ENCODE results near the gene PMEL.

PMEL gene

DNA sequence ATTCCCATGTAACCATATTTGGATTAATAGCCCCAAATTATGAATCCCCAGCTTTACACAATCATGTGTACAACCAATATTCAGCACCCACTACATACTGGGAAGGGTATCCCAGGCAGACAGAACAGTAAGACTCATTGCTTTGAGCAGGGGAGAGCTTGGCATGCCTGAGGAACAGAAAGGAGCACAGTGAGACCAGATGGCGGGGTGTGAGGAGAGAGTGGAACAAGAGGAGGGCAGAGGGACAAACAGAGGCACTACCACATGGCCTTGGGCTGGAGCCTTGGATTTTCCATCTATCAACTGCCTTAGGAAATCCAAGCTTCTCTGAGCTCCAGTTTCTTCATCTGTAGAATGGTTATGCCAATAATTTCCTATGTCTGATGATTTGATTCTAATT lies 31.1 kb downstream of the PMEL start:
- TF ChIP-seq GATA3 (IDR thresholded peaks at IDR 0.05; ENCODE audit: low read depth, low read length) = no peak
- no peak for TF ChIP-seq GATA2 (IDR thresholded peaks at IDR 0.05; ENCODE audit: low read depth, low read length)

DNA sequence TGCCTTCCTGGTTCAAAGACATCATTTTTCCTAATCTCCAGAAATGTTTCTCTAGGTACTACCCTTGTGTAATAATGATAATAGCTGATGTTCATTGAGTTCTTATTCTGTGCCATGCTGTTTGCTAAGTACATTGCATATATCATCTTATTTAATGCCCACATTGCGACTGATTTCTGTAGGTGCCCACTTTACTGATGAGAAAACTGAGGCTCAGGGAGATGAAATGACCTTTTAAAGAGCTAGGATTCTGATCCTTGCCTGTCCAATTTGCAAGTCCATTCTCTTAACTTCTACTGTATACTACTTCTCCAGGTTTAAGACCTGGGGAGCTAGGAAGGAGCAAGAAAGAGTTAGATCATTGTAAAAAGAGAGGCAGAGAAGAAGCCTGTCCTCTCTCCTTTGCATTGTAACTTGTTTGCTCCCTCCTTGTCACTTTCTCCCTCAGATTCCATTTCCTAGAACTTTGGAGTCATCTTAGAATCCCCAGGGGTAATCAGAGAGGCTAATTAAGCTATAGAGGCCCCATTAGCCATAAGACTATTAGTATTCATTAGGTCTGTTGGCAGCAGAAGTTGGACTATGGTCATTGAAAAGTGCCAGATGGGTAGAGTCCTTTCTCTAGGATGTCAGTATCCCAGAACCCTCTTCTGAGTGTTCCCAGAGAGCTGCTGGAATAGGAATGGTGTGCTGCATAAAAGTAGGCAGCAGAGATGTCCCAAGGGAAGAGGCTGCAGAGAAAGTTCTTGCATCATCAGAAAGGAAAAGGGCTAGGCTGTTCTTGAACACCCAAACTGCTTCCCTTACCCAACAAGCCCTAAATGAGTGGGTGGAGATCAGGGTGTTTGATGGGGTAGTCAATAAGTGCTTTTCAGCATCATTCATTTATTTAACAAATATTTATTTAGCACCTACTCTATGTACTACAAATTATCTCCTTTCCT lies 31.8 kb downstream of the PMEL start:
- TF ChIP-seq GATA2 (IDR thresholded peaks at IDR 0.05; ENCODE audit: low read depth, low read length) (no peak), GATA3 (IDR thresholded peaks at IDR 0.05; ENCODE audit: low read depth, low read length) (no peak)

DNA sequence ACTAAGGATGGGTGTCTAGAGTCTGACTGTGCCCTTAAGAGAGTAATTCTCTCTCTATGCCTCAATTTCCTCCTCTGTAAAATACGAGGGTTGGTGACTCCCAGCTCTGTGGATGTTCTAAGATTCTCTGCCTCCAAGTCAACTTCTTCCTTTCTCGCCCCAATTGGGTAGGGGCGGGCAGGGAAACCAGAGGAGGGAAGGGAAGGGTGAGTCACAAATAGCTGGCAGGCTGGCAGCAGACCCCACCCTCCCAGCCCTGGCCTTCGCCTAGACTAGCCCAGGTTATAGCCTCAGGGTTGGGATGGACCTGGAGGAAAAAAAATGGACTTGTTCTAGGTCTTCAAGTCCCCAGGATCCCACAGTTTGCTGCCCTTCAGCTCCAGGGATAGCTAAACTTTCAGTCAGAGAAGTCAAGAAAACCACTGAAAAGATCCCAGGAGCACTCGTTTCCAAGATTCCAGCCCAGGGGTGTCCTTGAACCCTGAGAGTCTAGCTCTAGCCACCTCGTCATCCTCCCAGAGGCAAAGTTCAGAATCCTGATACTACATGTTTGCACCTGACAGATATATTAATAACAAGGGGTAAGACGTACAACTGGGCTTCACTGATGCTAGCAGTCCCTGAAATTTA lies 32.6 kb downstream of the PMEL start:
- TF ChIP-seq GATA3 (IDR thresholded peaks at IDR 0.05; ENCODE audit: low read depth, low read length) (no peak), GATA2 (IDR thresholded peaks at IDR 0.05; ENCODE audit: low read depth, low read length) (no peak)

DNA sequence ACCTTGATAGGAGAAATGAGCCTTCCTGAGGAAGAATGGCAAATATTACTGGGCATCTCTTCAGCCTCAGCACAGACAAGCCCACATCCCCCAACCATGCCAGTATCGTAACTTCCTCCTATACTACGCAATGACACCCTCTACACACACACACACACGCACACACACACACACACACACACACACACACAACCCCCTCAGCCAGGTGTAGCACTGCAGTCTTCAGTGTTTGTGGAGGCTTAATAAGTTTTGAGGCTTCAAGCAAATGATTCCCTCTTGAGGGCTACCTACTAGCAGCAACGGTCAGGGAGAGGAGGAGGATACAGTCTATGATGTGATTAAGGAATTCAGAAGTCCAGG lies 33.3 kb downstream of the PMEL start:
- TF ChIP-seq GATA2 (IDR thresholded peaks at IDR 0.05; ENCODE audit: low read depth, low read length) (no peak), GATA3 (IDR thresholded peaks at IDR 0.05; ENCODE audit: low read depth, low read length) (no peak)

DNA sequence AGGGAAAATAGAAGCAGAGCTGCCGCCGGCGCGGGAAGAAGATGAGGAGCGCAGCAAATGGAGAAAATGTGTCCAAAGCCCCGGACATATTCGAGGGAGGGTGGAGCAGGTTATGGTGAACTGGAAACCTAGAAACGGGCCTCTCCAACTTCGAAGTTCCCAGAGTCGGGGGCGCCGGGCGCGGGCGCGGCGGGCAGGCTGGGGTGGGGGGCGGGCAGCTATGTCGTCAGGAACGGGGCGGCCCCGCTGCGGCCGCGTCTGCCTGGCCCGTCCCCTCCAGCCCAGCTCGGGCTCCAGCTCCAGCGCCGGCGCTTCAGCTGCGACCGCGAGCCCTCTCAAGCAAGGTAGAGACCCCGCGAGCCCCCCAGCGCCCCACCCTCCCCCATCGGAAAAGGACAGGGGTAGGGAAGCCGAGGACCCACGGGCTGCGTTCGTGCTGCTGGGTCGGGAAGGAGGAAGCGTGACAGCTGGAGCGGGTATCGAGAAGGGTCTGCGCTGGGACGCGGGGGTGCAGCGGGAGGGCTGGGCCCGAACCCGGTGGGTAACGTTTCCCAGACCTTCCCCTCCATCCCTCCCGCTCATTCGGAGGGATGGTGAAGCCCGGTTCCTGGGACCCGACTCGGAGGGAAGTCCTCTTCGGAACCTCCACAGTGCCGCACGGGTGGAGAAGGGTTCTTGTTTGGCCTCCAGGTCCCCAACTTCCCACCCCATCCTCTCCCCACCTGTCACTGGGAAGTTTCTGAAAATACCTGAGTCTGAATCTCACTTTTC lies 33.9 kb downstream of the PMEL start:
- TF ChIP-seq GATA3 (IDR thresholded peaks at IDR 0.05; ENCODE audit: low read depth, low read length) = no peak
- TF ChIP-seq GATA2 (IDR thresholded peaks at IDR 0.05; ENCODE audit: low read depth, low read length) = no peak

DNA sequence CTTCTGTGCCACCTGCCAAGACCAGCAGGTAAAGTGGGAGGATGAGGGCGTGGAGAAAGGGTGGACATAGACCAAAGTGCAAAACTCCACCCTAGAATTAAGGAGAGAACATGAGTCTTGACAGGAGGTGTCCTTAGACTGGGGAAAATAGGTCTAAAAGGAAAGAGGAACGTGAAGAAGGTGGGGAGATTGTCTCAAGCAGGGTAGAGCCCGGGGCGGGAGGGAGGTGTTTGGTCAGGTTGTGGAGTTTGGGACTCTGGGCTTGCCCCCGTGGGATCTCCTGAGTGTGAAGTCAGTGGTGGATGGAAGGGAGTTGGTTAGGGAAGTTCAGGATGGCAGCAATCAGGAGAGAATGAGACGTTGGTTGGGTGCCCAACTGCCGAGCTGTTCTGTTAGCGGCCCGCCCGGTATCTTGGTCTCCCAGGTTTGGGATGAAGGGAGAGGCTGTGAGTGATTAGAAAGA lies 34.5 kb downstream of the PMEL start:
- no peak for TF ChIP-seq GATA3 (IDR thresholded peaks at IDR 0.05; ENCODE audit: low read depth, low read length)
- no peak for TF ChIP-seq GATA2 (IDR thresholded peaks at IDR 0.05; ENCODE audit: low read depth, low read length)

DNA sequence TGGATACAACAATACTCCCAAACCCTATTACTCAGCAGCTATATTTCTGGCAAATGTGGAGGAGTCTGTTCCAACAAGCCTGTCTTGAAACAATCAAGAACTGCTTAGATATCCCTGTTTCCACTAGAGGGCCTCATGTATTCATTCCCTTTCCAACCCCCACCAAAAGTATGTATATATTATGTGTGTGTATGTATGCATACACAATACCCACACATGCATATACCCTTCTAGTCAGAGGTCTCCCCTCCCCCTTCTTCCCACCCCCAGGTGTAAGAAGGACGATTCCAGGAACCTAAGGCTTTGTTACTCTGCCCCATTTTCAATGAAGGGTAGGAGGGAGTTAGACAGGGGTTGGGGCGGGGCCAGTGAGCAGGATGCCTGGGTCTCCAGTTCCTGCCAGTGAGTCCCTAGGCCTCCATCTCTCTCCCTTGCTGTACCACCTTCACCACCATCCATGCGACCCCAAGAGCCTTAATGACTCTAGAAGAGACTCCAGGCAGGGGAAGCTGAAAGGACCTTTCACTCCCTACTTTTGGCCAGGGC lies 35.0 kb downstream of the PMEL start, which contains the start of gene DGKA:
Gene DGKA, plus strand, starts transcription at position 392 of the 546 bp plus-strand sequence. CDS start 5,342 bp downstream, outside the sequence.
- TF ChIP-seq GATA2 (IDR thresholded peaks at IDR 0.05; ENCODE audit: low read depth, low read length) (no peak), GATA3 (IDR thresholded peaks at IDR 0.05; ENCODE audit: low read depth, low read length) (no peak)

DNA sequence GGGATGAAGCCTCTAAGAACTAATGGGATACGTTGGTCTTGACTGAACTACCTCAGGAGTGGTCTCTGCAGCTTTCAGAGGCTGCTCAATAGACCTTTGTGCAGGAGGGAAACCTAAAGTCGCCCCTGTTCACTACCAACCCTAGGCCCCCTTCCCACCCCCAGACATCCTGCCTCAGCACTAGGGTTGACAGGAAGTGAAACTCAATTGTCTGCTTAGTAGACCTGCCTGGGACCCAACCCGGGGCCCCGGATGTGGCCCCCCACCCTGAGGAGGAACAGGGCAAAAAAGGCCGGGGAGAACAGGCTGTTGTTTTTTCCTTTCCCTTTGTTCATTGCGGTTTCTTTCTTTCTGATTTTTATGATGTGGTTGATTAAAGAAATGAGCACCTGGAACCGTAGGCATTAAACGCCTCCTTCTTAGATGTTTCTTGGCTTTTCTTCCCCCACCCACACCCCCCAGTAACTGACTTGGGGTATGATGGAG lies 36.5 kb downstream of the PMEL start:
- TF ChIP-seq GATA3 (IDR thresholded peaks at IDR 0.05; ENCODE audit: low read depth, low read length) = no peak
- no peak for TF ChIP-seq GATA2 (IDR thresholded peaks at IDR 0.05; ENCODE audit: low read depth, low read length)

DNA sequence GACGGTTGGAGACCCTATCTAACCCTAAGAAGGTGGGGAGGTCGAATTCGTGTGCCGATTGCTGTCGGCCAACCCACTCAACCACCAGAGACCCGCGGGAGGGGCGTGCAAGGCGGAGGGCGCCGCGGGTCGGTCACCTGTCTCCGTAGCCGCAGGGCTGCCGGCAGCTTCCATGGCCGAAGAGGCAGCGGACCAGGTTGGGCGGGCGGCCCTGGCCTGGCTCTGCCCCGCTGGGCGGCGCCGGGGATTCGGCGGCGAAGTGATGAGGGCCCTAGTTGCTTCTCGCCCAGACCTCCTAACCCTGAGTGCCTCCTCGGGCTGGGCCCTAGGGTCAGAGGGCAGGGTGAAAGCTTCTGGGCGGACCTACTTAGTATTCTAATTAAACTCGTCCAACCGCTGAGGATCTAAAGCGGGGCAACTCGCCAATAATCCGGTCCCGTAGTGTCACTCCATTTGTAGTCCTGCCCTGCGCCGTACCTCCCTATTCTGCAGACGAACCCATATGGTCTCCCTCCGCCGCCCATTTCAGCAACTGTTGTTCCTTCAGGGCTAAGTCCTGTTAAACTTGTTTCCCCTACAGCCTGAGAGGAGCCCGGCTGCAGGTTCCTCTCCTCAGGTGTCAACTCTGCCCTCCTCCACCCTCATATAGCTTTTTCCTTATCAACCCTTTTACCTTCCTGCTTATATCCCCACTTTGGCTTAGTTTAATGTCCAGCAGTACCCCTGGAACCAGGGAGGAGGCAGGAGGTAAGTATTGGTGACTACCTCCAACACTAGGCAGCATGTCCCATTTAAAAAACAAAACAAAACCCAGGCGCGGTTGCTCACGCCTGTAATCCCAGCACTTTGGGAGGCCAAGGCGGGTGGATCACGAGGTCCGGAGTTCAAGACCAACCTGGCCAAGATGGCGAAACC lies 38.0 kb downstream of the PMEL start, which contains the start of gene PYM1:
Gene PYM1, minus strand, starts transcription at position 307 of the 915 bp plus-strand sequence. Its CDS starts 133 bp downstream, at position 174.
- TF ChIP-seq GATA2 (IDR thresholded peaks at IDR 0.05; ENCODE audit: low read depth, low read length) = no peak
- no peak for TF ChIP-seq GATA3 (IDR thresholded peaks at IDR 0.05; ENCODE audit: low read depth, low read length)

DNA sequence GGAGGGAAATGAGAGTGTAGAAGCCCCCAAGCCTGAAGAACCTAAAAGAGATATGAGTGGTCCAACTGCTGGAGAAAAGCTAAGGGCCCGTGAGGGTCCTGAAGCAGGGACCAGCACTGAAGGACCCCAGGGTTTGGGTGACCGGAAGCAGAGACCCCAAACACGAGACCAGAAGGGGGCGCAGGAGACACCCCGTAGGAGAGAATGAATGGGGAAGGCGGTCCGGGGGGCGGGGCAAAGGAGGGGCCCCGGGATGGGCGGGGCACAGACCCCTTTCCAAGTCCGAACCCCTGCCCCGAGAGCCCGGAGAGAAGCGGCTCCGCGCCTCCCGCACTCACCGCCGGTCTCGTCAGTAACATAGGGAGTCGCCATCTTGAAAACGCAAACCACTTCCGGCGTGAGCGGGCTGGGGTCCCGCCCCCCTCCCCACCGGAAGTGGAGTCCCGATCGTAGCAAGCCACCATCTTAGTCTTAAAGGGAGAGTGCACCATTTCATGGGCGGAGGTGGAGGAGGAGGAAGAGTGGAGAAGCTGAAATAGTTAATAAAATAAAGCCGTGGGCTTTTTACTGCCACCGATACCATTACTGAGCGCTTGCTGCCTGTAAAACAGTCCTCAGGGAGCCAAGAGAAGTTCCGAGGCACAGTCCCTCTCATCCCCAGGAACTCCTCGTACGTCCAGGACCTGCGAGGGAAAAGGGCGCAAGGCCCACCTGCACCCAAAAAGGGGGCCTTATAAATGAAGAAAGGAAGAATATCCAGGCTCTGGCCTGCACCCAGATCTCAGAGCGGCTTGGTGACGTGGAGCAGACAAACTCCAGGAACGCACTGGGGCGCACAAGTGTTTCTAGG lies 38.9 kb downstream of the PMEL start:
- TF ChIP-seq GATA2 (IDR thresholded peaks at IDR 0.05; ENCODE audit: low read depth, low read length) (no peak), GATA3 (IDR thresholded peaks at IDR 0.05; ENCODE audit: low read depth, low read length) (no peak)

DNA sequence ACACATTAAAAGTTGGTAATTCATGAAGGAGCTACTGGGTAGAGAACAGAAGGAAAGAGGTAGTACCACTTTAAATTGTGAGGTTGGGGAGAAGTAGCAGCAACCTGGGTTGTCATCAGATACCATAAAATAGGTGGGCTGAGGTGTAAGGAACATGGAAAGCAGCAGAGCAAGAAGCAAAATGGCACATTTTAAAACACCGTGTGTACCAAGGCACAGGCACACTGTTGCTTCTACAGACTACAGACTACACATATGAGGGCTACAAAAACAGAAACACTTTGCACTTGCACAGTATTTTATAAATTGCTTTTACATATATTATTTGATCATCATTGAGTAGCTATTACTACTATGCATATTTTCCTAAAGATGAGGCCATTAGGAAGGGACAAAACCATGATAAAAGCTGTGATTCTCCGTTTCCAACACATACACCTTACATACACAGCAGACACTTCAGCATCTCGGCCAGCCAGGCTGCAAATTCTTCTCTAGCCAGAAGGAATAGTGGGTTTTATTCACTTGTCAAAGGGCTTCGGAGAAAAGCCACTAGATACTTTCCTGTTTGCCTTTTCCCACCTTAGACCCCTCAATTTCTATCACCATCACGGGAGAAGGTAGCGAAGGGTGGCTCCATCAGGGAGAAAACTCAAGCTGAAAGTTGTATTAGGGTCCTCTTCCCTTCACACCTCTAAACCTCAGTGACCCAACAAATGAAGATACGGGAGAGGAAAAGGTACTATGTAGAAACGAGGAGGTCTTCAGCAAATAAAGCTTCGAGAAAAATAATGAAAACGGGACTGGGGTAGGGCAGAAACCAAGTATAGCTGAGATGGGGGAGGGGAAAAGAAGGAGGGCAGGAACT lies 39.7 kb downstream of the PMEL start:
- TF ChIP-seq GATA3 (IDR thresholded peaks at IDR 0.05; ENCODE audit: low read depth, low read length) (no peak), GATA2 (IDR thresholded peaks at IDR 0.05; ENCODE audit: low read depth, low read length) (no peak)
